ENCODE measurements around the gene ST8SIA5. TPM values are rescaled to one million over a fixed set of nuclear protein-coding genes. Genes with fewer than 3 reads are reported as not detected.

The ST8SIA5 gene
- total and polyA plus RNA-seq, 2 of the 13 experiments (the other 11 are each of a cell fraction or from before 2014, with no cell fraction given) = 0.07 to 0.20 TPM

GRCh38 chr18:46688853-46689525 is 67.9 kb downstream of the ST8SIA5 start:
- 20% methylated on average over 12 of the region's 12 CpGs for WGBS (ENCODE audit: low lambda C conversion rate)
- Histone ChIP-seq H3K27me3 (ENCODE audit: control insufficient read depth in 1 of 2, insufficient read depth in 2 of 2, low read length in 2 of 2) (peaks cover 5 to 12% of the 10 kb centered on the region in 2 experiments; a peak in 3 of 5 replicates), H3K9ac (ENCODE audit: insufficient read depth, low read depth, low read length) (no peak overlapping the region), H2AFZ (ENCODE audit: low read length) (no peak overlapping the region), H3K4me2 (ENCODE audit: low read depth, low read length) (no peak overlapping the region), H3K9me3 (ENCODE audit: low read length) (no peaks in the 10 kb centered on the region), H3K4me1 (ENCODE audit: insufficient read depth, low read length) (no peaks in the 10 kb centered on the region), H3K4me3 (replicated peaks in 1 of 3; ENCODE audit: insufficient read depth in 1 of 3, low read depth in 2 of 3, low read length in 3 of 3) (no peak overlapping the region), H3K27ac (ENCODE audit: extremely low read length, insufficient read depth, low read length) (no peak overlapping the region), H3K36me3 (replicated peaks in 1 of 2; ENCODE audit: control insufficient read depth in 1 of 2, insufficient read depth in 2 of 2, low read length in 2 of 2) (no peaks in the 10 kb centered on the region), H3K79me2 (ENCODE audit: insufficient read depth, low read length) (no peaks in the 10 kb centered on the region), H4K20me1 (ENCODE audit: insufficient read depth, low read length) (no peaks in the 10 kb centered on the region)
- ATAC-seq (no peak; the same call in 1 of the 3 replicates), DNase-seq (ENCODE audit: low spot score) (no peak), FAIRE-seq (no peak)
- intact Hi-C loops (cut with micrococcal nuclease; ENCODE audit: unreplicated experiment) = no loop called here
- no TSS peak for BruUV-seq (replicated peaks)
- POLR2A ChIA-PET = no interaction called here
- in situ Hi-C loops (cut with HindIII; ENCODE audit: extremely low pct_ligation_motif_present, low pct_unique_long_range_greater_than_20kb) = no loop called here
- TF ChIP-seq HCFC1 (IDR thresholded peaks at IDR 0.05; ENCODE audit: low read depth, low read length) (no peak), MYC (CRISPR knock-in tag; IDR thresholded peaks at IDR 0.05; ENCODE audit: borderline replicate concordance) (no peak), CREB3 (CRISPR knock-in tag; IDR thresholded peaks at IDR 0.05) (no peak)
- CTCF ChIA-PET (ENCODE audit: low intra/inter-chr PET ratio, low total read pairs) = no interaction called here

GRCh38 chr18:46686186-46686585 is 70.7 kb downstream of the ST8SIA5 start:
- no peak for TF ChIP-seq LRRFIP1 (CRISPR knock-in tag; conservative IDR thresholded peaks at IDR 0.05)
- TF ChIP-seq ELK4 (CRISPR knock-in tag; IDR thresholded peaks at IDR 0.05; ENCODE audit: borderline replicate concordance) = no peak
- TF ChIP-seq RFXANK (CRISPR knock-in tag; IDR thresholded peaks at IDR 0.05) = no peak
- TF ChIP-seq ATF2 (CRISPR knock-in tag; IDR thresholded peaks at IDR 0.05) = no peak
- TF ChIP-seq ELF3 (CRISPR knock-in tag; IDR thresholded peaks at IDR 0.05) = no peak
- no TSS peak for BruUV-seq (replicated peaks)
- intact Hi-C loops (cut with micrococcal nuclease; ENCODE audit: unreplicated experiment) (no loop called here), in situ Hi-C loops (cut with HindIII; ENCODE audit: extremely low pct_ligation_motif_present, low pct_unique_long_range_greater_than_20kb) (no loop called here)
- FAIRE-seq = no peak
- H3K4me1 ChIP-seq (ENCODE audit: insufficient read depth, low read length) = no peaks in the 10 kb centered on the region
- WGBS (ENCODE audit: low lambda C conversion rate) = no CpG with 5 or more reads among the region's 9 CpGs
- no peaks in the 10 kb centered on the region for H3K36me3 ChIP-seq (replicated peaks in 1 of 2; ENCODE audit: control insufficient read depth in 1 of 2, insufficient read depth in 2 of 2, low read length in 2 of 2)
- H3K27ac ChIP-seq (ENCODE audit: extremely low read length, insufficient read depth, low read length) = no peak overlapping the region
- H3K27me3 ChIP-seq (ENCODE audit: control insufficient read depth in 1 of 2, insufficient read depth in 2 of 2, low read length in 2 of 2) = peaks cover 3 to 9% of the 10 kb centered on the region in 2 experiments; a peak in 2 of 5 replicates
- H2AFZ ChIP-seq (ENCODE audit: low read length) = no peak overlapping the region
- DNase-seq (ENCODE audit: low spot score) = no peak
- no peak overlapping the region for H3K9ac ChIP-seq (ENCODE audit: insufficient read depth, low read depth, low read length)
- no peaks in the 10 kb centered on the region for H3K79me2 ChIP-seq (ENCODE audit: insufficient read depth, low read length)
- ChIA-PET POLR2A (no interaction called here), CTCF (ENCODE audit: low intra/inter-chr PET ratio, low total read pairs) (no interaction called here)
- no peak for ATAC-seq
- no peak overlapping the region for H3K4me3 ChIP-seq (replicated peaks in 1 of 3; ENCODE audit: insufficient read depth in 1 of 3, low read depth in 2 of 3, low read length in 3 of 3)
- no peaks in the 10 kb centered on the region for H4K20me1 ChIP-seq (ENCODE audit: insufficient read depth, low read length)
- no peaks in the 10 kb centered on the region for H3K9me3 ChIP-seq (ENCODE audit: low read length)
- H3K4me2 ChIP-seq (ENCODE audit: low read depth, low read length) = no peak overlapping the region
